SK-N-SH (cell line): ENCODE results near the gene TMEM209.

Experiments
- CHD2 ChIP-seq: fragments of 150-350 bp; IDR thresholded peaks from 2 replicates; pipeline ENCODE4 v1.6.1; 2018; ENCODE audit warnings: low read length; ENCODE audit not compliant: partially characterized antibody
- CTCF ChIP-seq: fragments of 200-600 bp; sonication (generic); IDR thresholded peaks from 2 replicates; pipeline ENCODE4 v1.6.1; 2017; ENCODE audit warnings: antibody characterized with exemption, mild to moderate bottlenecking, moderate library complexity
- EP300 ChIP-seq, 2 experiments: IDR thresholded peaks; 2 replicates each; pipeline versions ENCODE4 v1.4.0 to v1.6.1; 2012; ENCODE audit warnings: borderline replicate concordance in 1 of 2, low read depth in 1 of 2, low read length in 1 of 2
- FOXJ3 ChIP-seq: sonication (generic); formaldehyde crosslinking; IDR thresholded peaks from 2 replicates; pipeline ENCODE4 v1.5.1; 2020; ENCODE audit warnings: mild to moderate bottlenecking, missing genetic modification reagents
- JUND ChIP-seq: IDR thresholded peaks from 2 replicates; pipeline ENCODE4 v1.4.0; 2012
- RAD21 ChIP-seq: IDR thresholded peaks from 2 replicates; pipeline ENCODE4 v1.6.1; 2012; ENCODE audit warnings: mild to moderate bottlenecking, low read length
- RCOR1 ChIP-seq: fragments of 150-350 bp; IDR thresholded peaks from 2 replicates; pipeline ENCODE4 v1.6.1; 2017; ENCODE audit warnings: antibody characterized with exemption, low read length
- RFX5 ChIP-seq: IDR thresholded peaks from 2 replicates; pipeline ENCODE4 v1.6.1; 2012; ENCODE audit warnings: mild to moderate bottlenecking, improper control_type of control experiment, low read length
- SIN3A ChIP-seq: IDR thresholded peaks from 2 replicates; pipeline ENCODE4 v1.6.1; 2012; ENCODE audit warnings: low read depth, mild to moderate bottlenecking, low read length, moderate library complexity, borderline replicate concordance
- TF ChIP-seq, protein P1 (sequence below): IDR thresholded peaks from 2 replicates; pipeline ENCODE4 v1.6.1; 2012; ENCODE audit warnings: mild to moderate bottlenecking, low read depth, low read length, moderate library complexity

GRCh38 chr7:130162196-130162595 is 43.0 kb downstream of the TMEM209 start:
- TF ChIP-seq CHD2 (no peak), CTCF (no peak), RCOR1 (no peak), RFX5 (no peak), SIN3A (no peak), JUND (no peak), FOXJ3 (CRISPR knock-in tag) (no peak), EP300 (IDR thresholded peaks at IDR 0.05; ENCODE audit: borderline replicate concordance in 1 of 2, low read depth in 1 of 2, low read length in 1 of 2) (no peak), RAD21 (no peak)
- TF ChIP-seq, protein P1, sequence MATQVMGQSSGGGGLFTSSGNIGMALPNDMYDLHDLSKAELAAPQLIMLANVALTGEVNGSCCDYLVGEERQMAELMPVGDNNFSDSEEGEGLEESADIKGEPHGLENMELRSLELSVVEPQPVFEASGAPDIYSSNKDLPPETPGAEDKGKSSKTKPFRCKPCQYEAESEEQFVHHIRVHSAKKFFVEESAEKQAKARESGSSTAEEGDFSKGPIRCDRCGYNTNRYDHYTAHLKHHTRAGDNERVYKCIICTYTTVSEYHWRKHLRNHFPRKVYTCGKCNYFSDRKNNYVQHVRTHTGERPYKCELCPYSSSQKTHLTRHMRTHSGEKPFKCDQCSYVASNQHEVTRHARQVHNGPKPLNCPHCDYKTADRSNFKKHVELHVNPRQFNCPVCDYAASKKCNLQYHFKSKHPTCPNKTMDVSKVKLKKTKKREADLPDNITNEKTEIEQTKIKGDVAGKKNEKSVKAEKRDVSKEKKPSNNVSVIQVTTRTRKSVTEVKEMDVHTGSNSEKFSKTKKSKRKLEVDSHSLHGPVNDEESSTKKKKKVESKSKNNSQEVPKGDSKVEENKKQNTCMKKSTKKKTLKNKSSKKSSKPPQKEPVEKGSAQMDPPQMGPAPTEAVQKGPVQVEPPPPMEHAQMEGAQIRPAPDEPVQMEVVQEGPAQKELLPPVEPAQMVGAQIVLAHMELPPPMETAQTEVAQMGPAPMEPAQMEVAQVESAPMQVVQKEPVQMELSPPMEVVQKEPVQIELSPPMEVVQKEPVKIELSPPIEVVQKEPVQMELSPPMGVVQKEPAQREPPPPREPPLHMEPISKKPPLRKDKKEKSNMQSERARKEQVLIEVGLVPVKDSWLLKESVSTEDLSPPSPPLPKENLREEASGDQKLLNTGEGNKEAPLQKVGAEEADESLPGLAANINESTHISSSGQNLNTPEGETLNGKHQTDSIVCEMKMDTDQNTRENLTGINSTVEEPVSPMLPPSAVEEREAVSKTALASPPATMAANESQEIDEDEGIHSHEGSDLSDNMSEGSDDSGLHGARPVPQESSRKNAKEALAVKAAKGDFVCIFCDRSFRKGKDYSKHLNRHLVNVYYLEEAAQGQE: no peak
